HepG2 (cell line): ENCODE measurements around the gene AAGAB.

Experiments
- GABPA ChIP-seq, 2 experiments: IDR thresholded peaks; 2 replicates each; pipeline ENCODE4 v1.6.1; 2011 to 2016; ENCODE audit warnings: low read depth in 2 of 2, low read length in 1 of 2, missing biosample characterization in 1 of 2, missing genetic modification characterization in 1 of 2
- RELA ChIP-seq: sonication (generic); formaldehyde crosslinking; IDR thresholded peaks from 2 replicates; pipeline ENCODE4 v1.4.0; 2020; ENCODE audit warnings: missing genetic modification reagents
- TCF12 ChIP-seq, 2 experiments: fragments of 450-650 bp in 1 of 2; sonication (generic) in 1 of 2; formaldehyde crosslinking in 1 of 2; IDR thresholded peaks; 2 replicates each; pipeline versions ENCODE4 v1.6.1 to v1.8.0; 2017 to 2022; ENCODE audit warnings: antibody characterized with exemption in 1 of 2, mild to moderate bottlenecking in 1 of 2, missing genetic modification reagents in 1 of 2, moderate library complexity in 1 of 2
- TCF7 ChIP-seq: sonication (generic); IDR thresholded peaks from 2 replicates; pipeline ENCODE4 v1.6.1; 2016; ENCODE audit warnings: antibody characterized with exemption, low read depth
- ZNF274 ChIP-seq: sonication (generic); formaldehyde crosslinking; IDR thresholded peaks from 2 replicates; pipeline ENCODE4 v1.5.1; 2020; ENCODE audit warnings: mild to moderate bottlenecking, missing genetic modification reagents
- ZNF317 ChIP-seq: sonication (generic); formaldehyde crosslinking; IDR thresholded peaks from 2 replicates; pipeline ENCODE4 v1.5.0; 2020; ENCODE audit warnings: mild to moderate bottlenecking, missing genetic modification reagents

DNA sequence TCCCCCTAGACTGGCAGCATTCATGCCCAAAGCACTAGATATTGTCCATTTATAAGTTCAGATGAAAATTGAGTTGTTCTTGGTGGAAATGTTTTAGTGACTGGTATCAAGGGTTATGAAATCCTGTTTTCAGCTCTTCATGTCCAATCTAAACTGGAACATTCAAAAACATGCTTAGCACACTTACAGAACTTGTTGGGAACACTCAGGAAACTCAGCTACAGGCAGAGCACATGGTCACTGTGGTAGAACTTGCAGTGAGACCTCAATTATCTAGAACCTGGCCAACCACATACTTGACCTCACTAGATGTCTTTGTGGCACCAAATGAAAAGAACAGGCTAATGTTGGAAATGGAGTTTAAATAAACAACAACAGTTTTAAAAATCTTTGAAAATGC is 100.2 kb downstream of the AAGAB start:
- no peak for TF ChIP-seq RELA (CRISPR knock-in tag)
- no peak for TF ChIP-seq TCF12 (IDR thresholded peaks at IDR 0.05)
- TF ChIP-seq TCF12 (CRISPR knock-in tag; IDR thresholded peaks at IDR 0.05): no peak
- no peak for TF ChIP-seq GABPA (IDR thresholded peaks at IDR 0.05; ENCODE audit: low read depth, low read length)
- no peak for TF ChIP-seq GABPA (CRISPR knock-in tag; IDR thresholded peaks at IDR 0.05; ENCODE audit: low read depth)
- no peak for TF ChIP-seq TCF7
- TF ChIP-seq ZNF317 (CRISPR knock-in tag): no peak
- no peak for TF ChIP-seq ZNF274 (CRISPR knock-in tag)
